T47D (cell line): ENCODE data around the gene WNT5B.

Experiments
- DNase-seq, 2 experiments: peaks; one replicate each; pipeline versions ENCODE4 v3.0.0 to v3.0.0-alpha.2; 2011 to 2012; ENCODE audit warnings: low read depth in 1 of 2, low spot score in 1 of 2
- JUND ChIP-seq: IDR thresholded peaks from 2 replicates; pipeline ENCODE4 v1.6.1; 2012; ENCODE audit warnings: low read depth
- in situ Hi-C: cut with HindIII; loops from 2 replicates; pipeline ENCODE4 v1.10.0; 2016; ENCODE audit warnings: low sequenced_read_pairs, low pct_unique_long_range_greater_than_20kb

The WNT5B gene

DNA sequence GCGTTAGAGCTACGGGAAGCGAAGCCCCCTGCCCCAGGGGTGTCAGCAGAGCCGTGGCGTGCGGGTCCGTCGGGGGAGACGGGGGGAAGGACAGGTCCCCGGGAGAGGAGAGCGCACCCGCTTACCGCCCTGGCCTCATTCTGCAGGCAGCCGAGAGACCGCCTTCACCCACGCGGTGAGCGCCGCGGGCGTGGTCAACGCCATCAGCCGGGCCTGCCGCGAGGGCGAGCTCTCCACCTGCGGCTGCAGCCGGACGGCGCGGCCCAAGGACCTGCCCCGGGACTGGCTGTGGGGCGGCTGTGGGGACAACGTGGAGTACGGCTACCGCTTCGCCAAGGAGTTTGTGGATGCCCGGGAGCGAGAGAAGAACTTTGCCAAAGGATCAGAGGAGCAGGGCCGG, 10.5 kb downstream of the WNT5B start:
- TF ChIP-seq JUND: no peak
- in situ Hi-C loops: no loop called here
- no peak for DNase-seq

DNA sequence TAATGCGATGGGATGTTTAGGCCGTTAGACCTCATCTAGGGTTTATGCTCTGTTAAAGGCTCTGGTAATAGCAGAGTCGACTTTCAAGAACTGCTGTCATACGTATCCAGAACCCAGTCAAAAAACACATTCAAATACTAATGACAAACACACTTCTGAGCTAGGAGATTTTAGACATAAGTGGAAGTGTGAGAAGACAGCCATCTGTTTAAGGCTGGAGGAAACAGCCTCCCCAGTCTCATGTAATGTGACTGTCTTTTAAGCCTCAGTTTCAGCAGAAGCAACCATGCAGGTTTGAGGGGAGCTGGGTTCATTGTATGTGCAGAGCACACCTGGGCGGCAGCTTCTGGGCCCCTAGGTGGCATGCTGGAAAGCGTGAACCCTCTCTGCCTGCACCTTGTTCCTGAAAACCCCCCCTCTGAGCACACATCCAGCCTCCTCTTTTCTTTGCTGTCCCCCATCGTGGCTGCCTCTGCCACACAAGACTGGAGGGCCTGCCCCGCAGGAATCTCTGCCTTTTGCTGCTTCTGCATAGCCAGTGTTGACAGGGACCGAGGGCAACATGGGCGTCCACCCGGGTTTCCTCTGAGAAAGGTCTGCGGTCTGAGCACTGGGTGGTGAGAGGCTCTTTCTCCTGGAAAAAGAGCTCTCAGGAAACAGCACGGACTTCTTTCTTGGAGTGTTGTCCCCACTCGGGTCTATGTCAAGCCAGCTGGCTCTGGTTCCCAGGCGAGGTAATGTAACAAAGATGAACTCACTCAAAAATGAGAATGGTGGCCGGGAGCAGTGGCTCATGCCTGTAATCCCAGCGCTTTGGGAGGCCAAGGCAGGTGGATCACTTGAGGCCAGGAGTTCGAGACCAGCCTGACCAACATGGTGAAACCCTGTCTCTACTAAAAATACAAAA, 11.6 kb downstream of the WNT5B start:
- DNase-seq: no peak
- TF ChIP-seq JUND: no peak
- in situ Hi-C loops: no loop called here

DNA sequence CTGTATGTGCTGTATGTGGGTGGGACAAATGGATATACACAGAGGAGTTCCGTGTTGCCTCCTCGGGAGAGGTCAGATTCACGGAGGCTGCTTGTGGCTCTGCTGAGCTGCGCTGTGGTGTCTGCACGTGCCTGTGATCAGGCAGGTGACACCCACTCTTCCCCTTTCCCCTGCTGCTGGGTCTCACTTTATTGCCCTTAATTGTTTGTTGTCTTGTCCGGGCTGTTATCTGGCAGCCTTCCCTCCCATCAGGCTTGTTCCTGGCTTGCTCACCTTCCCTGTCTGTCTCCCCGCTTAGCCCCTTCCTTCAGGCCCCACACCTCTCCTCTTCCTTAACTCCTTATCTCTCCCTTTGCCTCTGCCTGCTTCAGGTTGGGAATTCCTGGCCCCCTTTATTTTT, 13.5 kb downstream of the WNT5B start:
- in situ Hi-C loops: no loop called here
- DNase-seq: no peak
- no peak for TF ChIP-seq JUND

- TF ChIP-seq JUND: no peak
- DNase-seq: no peak
- in situ Hi-C loops: no loop called here
These were observed 14.0 kb downstream of the WNT5B start for GRCh38 chr12:1643043-1643442.

DNA sequence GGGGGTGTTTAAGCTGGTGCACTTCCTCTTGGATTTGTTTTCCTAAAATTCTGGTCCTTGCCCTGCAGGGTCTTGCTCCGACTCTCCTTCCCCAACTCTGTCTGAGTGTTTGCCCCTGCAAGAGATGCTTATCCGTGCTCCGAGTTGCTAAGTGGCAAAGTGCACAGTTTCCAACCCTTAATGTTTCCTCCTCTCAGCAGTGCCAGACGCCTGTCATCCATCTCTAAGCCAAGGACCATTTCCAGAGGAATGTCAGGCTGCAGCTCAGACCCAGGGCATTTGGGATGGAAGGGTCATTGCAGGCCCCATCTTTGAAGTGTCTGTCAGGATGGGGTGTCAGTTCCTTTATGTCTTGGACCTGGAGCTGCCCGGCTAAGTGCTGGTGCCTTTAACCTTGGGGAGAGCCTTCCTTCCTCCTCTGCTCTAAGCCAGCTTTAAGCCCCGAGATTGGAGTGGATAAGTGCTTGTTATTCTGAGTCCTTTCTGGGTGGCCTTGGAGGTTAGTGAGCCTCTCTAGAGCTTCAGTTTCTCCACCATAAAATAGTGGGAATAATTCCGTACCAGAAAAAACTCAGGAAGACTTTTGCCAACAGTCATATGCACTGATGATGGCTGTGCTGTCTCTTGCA, 15.0 kb downstream of the WNT5B start:
- DNase-seq: no peak
- TF ChIP-seq JUND: no peak
- in situ Hi-C loops: no loop called here

GRCh38 chr12:1644534-1645438, 15.8 kb downstream of the WNT5B start:
- DNase-seq: no peak
- no peak for TF ChIP-seq JUND
- in situ Hi-C loops: no loop called here

DNA sequence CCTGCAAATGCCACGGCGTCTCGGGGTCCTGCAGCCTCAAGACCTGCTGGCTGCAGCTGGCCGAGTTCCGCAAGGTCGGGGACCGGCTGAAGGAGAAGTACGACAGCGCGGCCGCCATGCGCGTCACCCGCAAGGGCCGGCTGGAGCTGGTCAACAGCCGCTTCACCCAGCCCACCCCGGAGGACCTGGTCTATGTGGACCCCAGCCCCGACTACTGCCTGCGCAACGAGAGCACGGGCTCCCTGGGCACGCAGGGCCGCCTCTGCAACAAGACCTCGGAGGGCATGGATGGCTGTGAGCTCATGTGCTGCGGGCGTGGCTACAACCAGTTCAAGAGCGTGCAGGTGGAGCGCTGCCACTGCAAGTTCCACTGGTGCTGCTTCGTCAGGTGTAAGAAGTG, 16.8 kb downstream of the WNT5B start:
- in situ Hi-C loops: no loop called here
- no peak for DNase-seq
- TF ChIP-seq JUND: no peak

- in situ Hi-C loops: no loop called here
- no peak for DNase-seq
- TF ChIP-seq JUND: no peak
These were observed 17.7 kb downstream of the WNT5B start for GRCh38 chr12:1646569-1647284.

- TF ChIP-seq JUND: no peak
- no peak for DNase-seq
- in situ Hi-C loops: no loop called here
These were observed 18.2 kb downstream of the WNT5B start for GRCh38 chr12:1647285-1647669.

GRCh38 chr12:1650260-1650977, 21.4 kb downstream of the WNT5B start:
- in situ Hi-C loops: no loop called here
- DNase-seq: no peak
- TF ChIP-seq JUND: no peak

- in situ Hi-C loops: no loop called here
- TF ChIP-seq JUND: no peak
These were observed 21.9 kb downstream of the WNT5B start for GRCh38 chr12:1650978-1651361.

More at GRCh38 chr12:1650978-1651361, 21.9 kb downstream of the WNT5B start:
- no peak for DNase-seq
